ENCODE measurements around the gene PCDH9.

The PCDH9 gene

GRCh38 chr13:66992719-66993118 lies 237.4 kb downstream of the PCDH9 start:
- H3K9ac ChIP-seq (ENCODE audit: low read depth, low read length), result no peak overlapping the region
- no peaks in the 10 kb centered on the region for H3K27me3 ChIP-seq (ENCODE audit: control insufficient read depth, insufficient read depth, low read length)
- H3K9me3 ChIP-seq (replicated peaks; ENCODE audit: low read length), result no peaks in the 10 kb centered on the region
- H3K4me3 ChIP-seq (ENCODE audit: low read length), result no peak overlapping the region
- H3K4me2 ChIP-seq (ENCODE audit: low read length), result no peak overlapping the region
- peaks cover 29% of the 10 kb centered on the region for H3K4me1 ChIP-seq (ENCODE audit: control insufficient read depth, insufficient read depth, low read length)
- H3K36me3 ChIP-seq (ENCODE audit: insufficient read depth, low read length), result no peaks in the 10 kb centered on the region

- no peak overlapping the region for H3K4me2 ChIP-seq (ENCODE audit: low read length)
- H3K36me3 ChIP-seq (ENCODE audit: insufficient read depth, low read length), result no peaks in the 10 kb centered on the region
- peaks cover 28% of the 10 kb centered on the region for H3K4me1 ChIP-seq (ENCODE audit: control insufficient read depth, insufficient read depth, low read length)
- no peaks in the 10 kb centered on the region for H3K27me3 ChIP-seq (ENCODE audit: control insufficient read depth, insufficient read depth, low read length)
- H3K9me3 ChIP-seq (replicated peaks; ENCODE audit: low read length), result no peaks in the 10 kb centered on the region
- H3K4me3 ChIP-seq (ENCODE audit: low read length), result no peak overlapping the region
- H3K9ac ChIP-seq (ENCODE audit: low read depth, low read length), result no peak overlapping the region
Observed at GRCh38 chr13:66992183-66992582, 238.0 kb downstream of the PCDH9 start.

GRCh38 chr13:66984241-66984640 lies 245.9 kb downstream of the PCDH9 start:
- no peak overlapping the region for H3K4me2 ChIP-seq (ENCODE audit: low read length)
- H3K36me3 ChIP-seq (ENCODE audit: insufficient read depth, low read length), result no peaks in the 10 kb centered on the region
- no peak overlapping the region for H3K4me3 ChIP-seq (ENCODE audit: low read length)
- H3K27me3 ChIP-seq (ENCODE audit: control insufficient read depth, insufficient read depth, low read length), result no peaks in the 10 kb centered on the region
- no peak overlapping the region for H3K9ac ChIP-seq (ENCODE audit: low read depth, low read length)
- no peaks in the 10 kb centered on the region for H3K9me3 ChIP-seq (replicated peaks; ENCODE audit: low read length)
- H3K4me1 ChIP-seq (ENCODE audit: control insufficient read depth, insufficient read depth, low read length), result no peaks in the 10 kb centered on the region

GRCh38 chr13:66981912-66982311 lies 248.2 kb downstream of the PCDH9 start:
- no peaks in the 10 kb centered on the region for H3K36me3 ChIP-seq (ENCODE audit: insufficient read depth, low read length)
- no peak overlapping the region for H3K4me2 ChIP-seq (ENCODE audit: low read length)
- H3K27me3 ChIP-seq (ENCODE audit: control insufficient read depth, insufficient read depth, low read length), result no peaks in the 10 kb centered on the region
- no peak overlapping the region for H3K9ac ChIP-seq (ENCODE audit: low read depth, low read length)
- H3K4me3 ChIP-seq (ENCODE audit: low read length), result no peak overlapping the region
- H3K9me3 ChIP-seq (replicated peaks; ENCODE audit: low read length), result no peaks in the 10 kb centered on the region
- H3K4me1 ChIP-seq (ENCODE audit: control insufficient read depth, insufficient read depth, low read length), result no peaks in the 10 kb centered on the region

GRCh38 chr13:66977161-66977560 lies 253.0 kb downstream of the PCDH9 start:
- Histone ChIP-seq H3K27me3 (ENCODE audit: control insufficient read depth, insufficient read depth, low read length) (no peaks in the 10 kb centered on the region), H3K4me1 (ENCODE audit: control insufficient read depth, insufficient read depth, low read length) (peaks cover 8% of the 10 kb centered on the region), H3K36me3 (ENCODE audit: insufficient read depth, low read length) (no peaks in the 10 kb centered on the region), H3K9me3 (replicated peaks; ENCODE audit: low read length) (no peaks in the 10 kb centered on the region), H3K4me3 (ENCODE audit: low read length) (no peak overlapping the region), H3K4me2 (ENCODE audit: low read length) (no peak overlapping the region), H3K9ac (ENCODE audit: low read depth, low read length) (no peak overlapping the region)

GRCh38 chr13:66974889-66975288 lies 255.2 kb downstream of the PCDH9 start:
- no peaks in the 10 kb centered on the region for H3K36me3 ChIP-seq (ENCODE audit: insufficient read depth, low read length)
- H3K27me3 ChIP-seq (ENCODE audit: control insufficient read depth, insufficient read depth, low read length), result no peaks in the 10 kb centered on the region
- H3K4me3 ChIP-seq (ENCODE audit: low read length), result no peak overlapping the region
- no peaks in the 10 kb centered on the region for H3K9me3 ChIP-seq (replicated peaks; ENCODE audit: low read length)
- H3K9ac ChIP-seq (ENCODE audit: low read depth, low read length), result no peak overlapping the region
- H3K4me1 ChIP-seq (ENCODE audit: control insufficient read depth, insufficient read depth, low read length), result peaks cover 8% of the 10 kb centered on the region
- H3K4me2 ChIP-seq (ENCODE audit: low read length), result no peak overlapping the region

GRCh38 chr13:66974174-66974573 lies 256.0 kb downstream of the PCDH9 start:
- no peak overlapping the region for H3K4me2 ChIP-seq (ENCODE audit: low read length)
- H3K9me3 ChIP-seq (replicated peaks; ENCODE audit: low read length), result no peaks in the 10 kb centered on the region
- no peak overlapping the region for H3K9ac ChIP-seq (ENCODE audit: low read depth, low read length)
- H3K4me3 ChIP-seq (ENCODE audit: low read length), result no peak overlapping the region
- H3K4me1 ChIP-seq (ENCODE audit: control insufficient read depth, insufficient read depth, low read length), result peaks cover 8% of the 10 kb centered on the region
- H3K27me3 ChIP-seq (ENCODE audit: control insufficient read depth, insufficient read depth, low read length), result no peaks in the 10 kb centered on the region
- no peaks in the 10 kb centered on the region for H3K36me3 ChIP-seq (ENCODE audit: insufficient read depth, low read length)

GRCh38 chr13:66972659-66973058 lies 257.5 kb downstream of the PCDH9 start:
- peaks cover 8% of the 10 kb centered on the region for H3K4me1 ChIP-seq (ENCODE audit: control insufficient read depth, insufficient read depth, low read length)
- no peak overlapping the region for H3K9ac ChIP-seq (ENCODE audit: low read depth, low read length)
- H3K4me2 ChIP-seq (ENCODE audit: low read length), result no peak overlapping the region
- no peak overlapping the region for H3K4me3 ChIP-seq (ENCODE audit: low read length)
- no peaks in the 10 kb centered on the region for H3K36me3 ChIP-seq (ENCODE audit: insufficient read depth, low read length)
- H3K27me3 ChIP-seq (ENCODE audit: control insufficient read depth, insufficient read depth, low read length), result no peaks in the 10 kb centered on the region
- H3K9me3 ChIP-seq (replicated peaks; ENCODE audit: low read length), result no peaks in the 10 kb centered on the region

- H3K9me3 ChIP-seq (replicated peaks; ENCODE audit: low read length), result no peaks in the 10 kb centered on the region
- H3K4me3 ChIP-seq (ENCODE audit: low read length), result no peak overlapping the region
- no peak overlapping the region for H3K4me2 ChIP-seq (ENCODE audit: low read length)
- H3K9ac ChIP-seq (ENCODE audit: low read depth, low read length), result no peak overlapping the region
- no peaks in the 10 kb centered on the region for H3K36me3 ChIP-seq (ENCODE audit: insufficient read depth, low read length)
- peaks cover 8% of the 10 kb centered on the region for H3K4me1 ChIP-seq (ENCODE audit: control insufficient read depth, insufficient read depth, low read length)
- no peaks in the 10 kb centered on the region for H3K27me3 ChIP-seq (ENCODE audit: control insufficient read depth, insufficient read depth, low read length)
Observed at GRCh38 chr13:66971004-66971403, 259.1 kb downstream of the PCDH9 start.

GRCh38 chr13:66969291-66969690 lies 260.8 kb downstream of the PCDH9 start:
- peaks cover 8% of the 10 kb centered on the region for H3K4me1 ChIP-seq (ENCODE audit: control insufficient read depth, insufficient read depth, low read length)

GRCh38 chr13:66967811-66968597 lies 262.1 kb downstream of the PCDH9 start:
- Histone ChIP-seq H3K9ac (ENCODE audit: low read depth, low read length) (no peak overlapping the region), H3K9me3 (replicated peaks; ENCODE audit: low read length) (no peaks in the 10 kb centered on the region), H3K27me3 (ENCODE audit: control insufficient read depth, insufficient read depth, low read length) (no peaks in the 10 kb centered on the region), H3K36me3 (ENCODE audit: insufficient read depth, low read length) (no peaks in the 10 kb centered on the region), H3K4me3 (ENCODE audit: low read length) (no peak overlapping the region), H3K4me1 (ENCODE audit: control insufficient read depth, insufficient read depth, low read length) (peaks cover 8% of the 10 kb centered on the region), H3K4me2 (ENCODE audit: low read length) (no peak overlapping the region)

More at GRCh38 chr13:66969291-66969690, 260.8 kb downstream of the PCDH9 start:
- Histone ChIP-seq H3K4me3 (ENCODE audit: low read length) (no peak overlapping the region), H3K36me3 (ENCODE audit: insufficient read depth, low read length) (no peaks in the 10 kb centered on the region), H3K9me3 (replicated peaks; ENCODE audit: low read length) (no peaks in the 10 kb centered on the region), H3K27me3 (ENCODE audit: control insufficient read depth, insufficient read depth, low read length) (no peaks in the 10 kb centered on the region), H3K9ac (ENCODE audit: low read depth, low read length) (no peak overlapping the region), H3K4me2 (ENCODE audit: low read length) (no peak overlapping the region)

- no peak overlapping the region for H3K4me3 ChIP-seq (ENCODE audit: low read length)
- no peaks in the 10 kb centered on the region for H3K36me3 ChIP-seq (ENCODE audit: insufficient read depth, low read length)
- no peak overlapping the region for H3K9ac ChIP-seq (ENCODE audit: low read depth, low read length)
- H3K4me1 ChIP-seq (ENCODE audit: control insufficient read depth, insufficient read depth, low read length), result no peaks in the 10 kb centered on the region
- no peaks in the 10 kb centered on the region for H3K27me3 ChIP-seq (ENCODE audit: control insufficient read depth, insufficient read depth, low read length)
- H3K9me3 ChIP-seq (replicated peaks; ENCODE audit: low read length), result no peaks in the 10 kb centered on the region
- no peak overlapping the region for H3K4me2 ChIP-seq (ENCODE audit: low read length)
Observed at GRCh38 chr13:66965181-66965580, 265.0 kb downstream of the PCDH9 start.
